SK-N-SH (cell line): ENCODE measurements around the gene CPLX1. TPM values are rescaled to one million over a fixed set of nuclear protein-coding genes. Genes with fewer than 3 reads are reported as not detected.

ENCODE experiments used
- FOXM1 ChIP-seq: IDR thresholded peaks from 2 replicates; pipeline ENCODE4 v1.4.0; 2012; ENCODE audit warnings: low read depth, mild to moderate bottlenecking
- RCOR1 ChIP-seq: fragments of 150-350 bp; IDR thresholded peaks from 2 replicates; pipeline ENCODE4 v1.6.1; 2017; ENCODE audit warnings: antibody characterized with exemption, low read length
- RXRA ChIP-seq: IDR thresholded peaks from 2 replicates; pipeline ENCODE4 v1.4.0; 2012; ENCODE audit warnings: low read depth, mild to moderate bottlenecking, borderline replicate concordance
- polyA plus RNA-seq, 3 experiments: library from polyadenylated mRNA; depleted of rRNA; stranded (reverse); fragments of >200 nt; gene quantifications; 2 replicates each; pipeline ENCODE4 v1.2.3, GENCODE V29; 2012
- TF ChIP-seq, protein P1 (sequence below): IDR thresholded peaks from 2 replicates; pipeline ENCODE4 v1.4.0; 2012; ENCODE audit warnings: low read depth, borderline replicate concordance
- TF ChIP-seq, protein P2 (sequence below): fragments of 200-600 bp; sonication (generic); IDR thresholded peaks from 2 replicates; pipeline ENCODE4 v1.6.1; 2017; ENCODE audit warnings: antibody characterized with exemption, mild to moderate bottlenecking, moderate library complexity
- TF ChIP-seq, protein P3 (sequence below): IDR thresholded peaks from 2 replicates; pipeline ENCODE4 v1.4.0; 2012; ENCODE audit warnings: low read depth
- TF ChIP-seq, protein P4 (sequence below): fragments of 150-350 bp; IDR thresholded peaks from 2 replicates; pipeline ENCODE4 v1.6.1; 2017; ENCODE audit warnings: antibody characterized with exemption, low read length, low read depth, borderline replicate concordance
- TF ChIP-seq, protein P5 (sequence below): IDR thresholded peaks from 2 replicates; pipeline ENCODE4; 2012
- TF ChIP-seq, protein P6 (sequence below): fragments of 150-350 bp; IDR thresholded peaks from 2 replicates; pipeline ENCODE4 v1.6.1; 2016; ENCODE audit warnings: mild to moderate bottlenecking, low read depth, low read length
- TF ChIP-seq, protein P7 (sequence below): IDR thresholded peaks from 2 replicates; pipeline ENCODE4 v1.4.0; 2012; ENCODE audit warnings: low read depth, borderline replicate concordance

CPLX1 gene
- polyA plus RNA-seq, 1 of the 3 experiments (the other 2 are of a cell fraction), result 0.56 TPM

DNA sequence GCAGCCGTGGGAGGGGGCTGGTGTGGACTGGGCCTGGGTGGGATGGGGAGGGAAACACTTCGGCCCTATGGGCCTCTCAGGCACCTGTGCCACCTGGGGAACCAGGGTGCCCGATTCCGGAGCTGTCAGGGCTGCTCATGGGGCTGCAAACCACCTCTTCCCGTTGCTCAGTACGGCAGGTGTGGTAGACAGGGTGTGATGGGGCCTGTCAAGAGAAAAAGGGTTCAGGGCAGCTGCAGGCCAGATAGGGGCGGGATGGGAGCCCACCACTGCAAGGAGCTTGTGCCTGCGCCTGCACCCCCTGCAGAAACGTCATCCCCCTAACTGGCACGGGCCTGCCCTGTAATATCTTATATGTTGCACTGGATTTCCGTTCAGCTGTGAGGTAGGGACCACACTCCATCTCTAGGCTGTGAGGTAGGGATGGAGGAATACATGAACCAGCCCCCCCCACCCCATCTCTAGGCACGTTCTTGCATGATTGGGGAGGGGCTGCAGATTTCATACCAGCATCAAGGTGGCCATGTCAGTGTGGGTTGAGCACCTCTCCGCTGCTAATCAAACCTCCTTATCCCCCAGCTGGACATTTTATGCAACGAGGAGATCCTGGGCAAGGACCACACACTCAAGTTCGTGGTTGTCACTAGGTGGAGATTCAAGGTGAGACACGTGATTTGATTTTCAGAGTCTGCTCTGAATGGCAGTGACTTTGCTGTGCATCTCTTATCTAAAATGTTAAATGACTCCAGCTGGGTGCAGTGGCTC is 61.3 kb downstream of the CPLX1 start (continued):
- TF ChIP-seq, protein P1, sequence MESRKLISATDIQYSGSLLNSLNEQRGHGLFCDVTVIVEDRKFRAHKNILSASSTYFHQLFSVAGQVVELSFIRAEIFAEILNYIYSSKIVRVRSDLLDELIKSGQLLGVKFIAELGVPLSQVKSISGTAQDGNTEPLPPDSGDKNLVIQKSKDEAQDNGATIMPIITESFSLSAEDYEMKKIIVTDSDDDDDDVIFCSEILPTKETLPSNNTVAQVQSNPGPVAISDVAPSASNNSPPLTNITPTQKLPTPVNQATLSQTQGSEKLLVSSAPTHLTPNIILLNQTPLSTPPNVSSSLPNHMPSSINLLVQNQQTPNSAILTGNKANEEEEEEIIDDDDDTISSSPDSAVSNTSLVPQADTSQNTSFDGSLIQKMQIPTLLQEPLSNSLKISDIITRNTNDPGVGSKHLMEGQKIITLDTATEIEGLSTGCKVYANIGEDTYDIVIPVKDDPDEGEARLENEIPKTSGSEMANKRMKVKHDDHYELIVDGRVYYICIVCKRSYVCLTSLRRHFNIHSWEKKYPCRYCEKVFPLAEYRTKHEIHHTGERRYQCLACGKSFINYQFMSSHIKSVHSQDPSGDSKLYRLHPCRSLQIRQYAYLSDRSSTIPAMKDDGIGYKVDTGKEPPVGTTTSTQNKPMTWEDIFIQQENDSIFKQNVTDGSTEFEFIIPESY, result no peak
- TF ChIP-seq, protein P2, sequence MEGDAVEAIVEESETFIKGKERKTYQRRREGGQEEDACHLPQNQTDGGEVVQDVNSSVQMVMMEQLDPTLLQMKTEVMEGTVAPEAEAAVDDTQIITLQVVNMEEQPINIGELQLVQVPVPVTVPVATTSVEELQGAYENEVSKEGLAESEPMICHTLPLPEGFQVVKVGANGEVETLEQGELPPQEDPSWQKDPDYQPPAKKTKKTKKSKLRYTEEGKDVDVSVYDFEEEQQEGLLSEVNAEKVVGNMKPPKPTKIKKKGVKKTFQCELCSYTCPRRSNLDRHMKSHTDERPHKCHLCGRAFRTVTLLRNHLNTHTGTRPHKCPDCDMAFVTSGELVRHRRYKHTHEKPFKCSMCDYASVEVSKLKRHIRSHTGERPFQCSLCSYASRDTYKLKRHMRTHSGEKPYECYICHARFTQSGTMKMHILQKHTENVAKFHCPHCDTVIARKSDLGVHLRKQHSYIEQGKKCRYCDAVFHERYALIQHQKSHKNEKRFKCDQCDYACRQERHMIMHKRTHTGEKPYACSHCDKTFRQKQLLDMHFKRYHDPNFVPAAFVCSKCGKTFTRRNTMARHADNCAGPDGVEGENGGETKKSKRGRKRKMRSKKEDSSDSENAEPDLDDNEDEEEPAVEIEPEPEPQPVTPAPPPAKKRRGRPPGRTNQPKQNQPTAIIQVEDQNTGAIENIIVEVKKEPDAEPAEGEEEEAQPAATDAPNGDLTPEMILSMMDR, result no peak
- TF ChIP-seq, protein P3, sequence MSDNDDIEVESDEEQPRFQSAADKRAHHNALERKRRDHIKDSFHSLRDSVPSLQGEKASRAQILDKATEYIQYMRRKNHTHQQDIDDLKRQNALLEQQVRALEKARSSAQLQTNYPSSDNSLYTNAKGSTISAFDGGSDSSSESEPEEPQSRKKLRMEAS, result no peak
- TF ChIP-seq, protein P4, sequence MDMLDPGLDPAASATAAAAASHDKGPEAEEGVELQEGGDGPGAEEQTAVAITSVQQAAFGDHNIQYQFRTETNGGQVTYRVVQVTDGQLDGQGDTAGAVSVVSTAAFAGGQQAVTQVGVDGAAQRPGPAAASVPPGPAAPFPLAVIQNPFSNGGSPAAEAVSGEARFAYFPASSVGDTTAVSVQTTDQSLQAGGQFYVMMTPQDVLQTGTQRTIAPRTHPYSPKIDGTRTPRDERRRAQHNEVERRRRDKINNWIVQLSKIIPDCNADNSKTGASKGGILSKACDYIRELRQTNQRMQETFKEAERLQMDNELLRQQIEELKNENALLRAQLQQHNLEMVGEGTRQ, result no peak
- TF ChIP-seq, protein P5, sequence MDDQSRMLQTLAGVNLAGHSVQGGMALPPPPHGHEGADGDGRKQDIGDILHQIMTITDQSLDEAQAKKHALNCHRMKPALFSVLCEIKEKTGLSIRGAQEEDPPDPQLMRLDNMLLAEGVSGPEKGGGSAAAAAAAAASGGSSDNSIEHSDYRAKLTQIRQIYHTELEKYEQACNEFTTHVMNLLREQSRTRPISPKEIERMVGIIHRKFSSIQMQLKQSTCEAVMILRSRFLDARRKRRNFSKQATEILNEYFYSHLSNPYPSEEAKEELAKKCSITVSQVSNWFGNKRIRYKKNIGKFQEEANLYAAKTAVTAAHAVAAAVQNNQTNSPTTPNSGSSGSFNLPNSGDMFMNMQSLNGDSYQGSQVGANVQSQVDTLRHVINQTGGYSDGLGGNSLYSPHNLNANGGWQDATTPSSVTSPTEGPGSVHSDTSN, result no peak
- TF ChIP-seq RCOR1, result no peak
- TF ChIP-seq FOXM1, result no peak
- TF ChIP-seq, protein P6, sequence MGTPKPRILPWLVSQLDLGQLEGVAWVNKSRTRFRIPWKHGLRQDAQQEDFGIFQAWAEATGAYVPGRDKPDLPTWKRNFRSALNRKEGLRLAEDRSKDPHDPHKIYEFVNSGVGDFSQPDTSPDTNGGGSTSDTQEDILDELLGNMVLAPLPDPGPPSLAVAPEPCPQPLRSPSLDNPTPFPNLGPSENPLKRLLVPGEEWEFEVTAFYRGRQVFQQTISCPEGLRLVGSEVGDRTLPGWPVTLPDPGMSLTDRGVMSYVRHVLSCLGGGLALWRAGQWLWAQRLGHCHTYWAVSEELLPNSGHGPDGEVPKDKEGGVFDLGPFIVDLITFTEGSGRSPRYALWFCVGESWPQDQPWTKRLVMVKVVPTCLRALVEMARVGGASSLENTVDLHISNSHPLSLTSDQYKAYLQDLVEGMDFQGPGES, result no peak
- TF ChIP-seq, protein P7, sequence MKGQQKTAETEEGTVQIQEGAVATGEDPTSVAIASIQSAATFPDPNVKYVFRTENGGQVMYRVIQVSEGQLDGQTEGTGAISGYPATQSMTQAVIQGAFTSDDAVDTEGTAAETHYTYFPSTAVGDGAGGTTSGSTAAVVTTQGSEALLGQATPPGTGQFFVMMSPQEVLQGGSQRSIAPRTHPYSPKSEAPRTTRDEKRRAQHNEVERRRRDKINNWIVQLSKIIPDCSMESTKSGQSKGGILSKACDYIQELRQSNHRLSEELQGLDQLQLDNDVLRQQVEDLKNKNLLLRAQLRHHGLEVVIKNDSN, result no peak
- TF ChIP-seq RXRA, result no peak
